SJCRH30 (cell line): ENCODE results near the gene C17orf78. TPM values are rescaled to one million over a fixed set of nuclear protein-coding genes. Genes with fewer than 3 reads are reported as not detected.
"Not testable (repeated sequence)": the region's sequence is repeated elsewhere in the genome, so short reads cannot be mapped to it uniquely, and the experiment has no call there.

Experiments
- DNase-seq, 2 experiments: peaks; one replicate each; pipeline ENCODE4 v3.0.0-alpha.2; 2015 to 2020
- H3K27ac ChIP-seq: fragments of 250-450 bp; sonication (Bioruptor Pico); 2 replicates; pipeline ENCODE4 v1.5.1; 2020; ENCODE audit warnings: mild to moderate bottlenecking, moderate library complexity
- H3K27me3 ChIP-seq: fragments of 250-450 bp; sonication (Bioruptor Pico); 2 replicates; pipeline ENCODE4 v1.5.1; 2020; ENCODE audit warnings: mild to moderate bottlenecking, moderate library complexity
- H3K36me3 ChIP-seq: fragments of 250-450 bp; sonication (Bioruptor Pico); 2 replicates; pipeline ENCODE4 v1.5.1; 2020; ENCODE audit warnings: mild to moderate bottlenecking, moderate library complexity
- H3K4me1 ChIP-seq: fragments of 250-450 bp; sonication (Bioruptor Pico); 2 replicates; pipeline ENCODE4 v1.5.1; 2020; ENCODE audit warnings: mild to moderate bottlenecking, moderate library complexity
- H3K4me3 ChIP-seq: fragments of 250-450 bp; sonication (Bioruptor Pico); 2 replicates; pipeline ENCODE4 v1.5.1; 2020; ENCODE audit warnings: mild to moderate bottlenecking, moderate library complexity
- H3K9me3 ChIP-seq: fragments of 250-450 bp; sonication (Bioruptor Pico); replicated peaks from 2 replicates; pipeline ENCODE4 v1.5.1; 2020; ENCODE audit warnings: mild to moderate bottlenecking, moderate library complexity
- total RNA-seq: library from RNA; depleted of rRNA; stranded (reverse); fragments of >200 nt; shearing (Covaris generic); gene quantifications from 2 replicates; pipeline ENCODE4 v1.2.3, GENCODE V29; 2014

The C17orf78 gene
- total RNA-seq, 1 experiment from 2014 or later, result not detected

DNA sequence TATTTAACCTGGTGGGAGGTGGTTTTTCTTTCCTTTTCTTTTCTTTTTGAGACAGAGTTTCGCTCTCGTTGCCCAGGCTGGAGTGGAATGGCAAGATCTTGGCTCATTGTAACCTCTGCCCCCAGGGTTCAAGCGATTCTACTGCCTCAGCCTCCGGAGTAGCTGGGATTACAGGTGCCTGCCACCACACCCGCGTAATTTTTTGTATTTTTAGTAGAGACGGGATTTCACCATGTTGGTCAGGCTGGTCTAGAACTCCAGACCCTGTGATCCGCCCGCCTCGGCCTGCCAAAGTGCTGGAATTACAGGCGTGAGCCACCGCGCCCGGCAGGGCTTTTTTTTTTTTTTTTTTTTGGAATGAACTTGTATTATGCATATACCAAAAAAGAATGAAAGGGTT lies 29.7 kb downstream of the C17orf78 start:
- not testable (repeated sequence) for H3K9me3 ChIP-seq, DNase-seq

DNA sequence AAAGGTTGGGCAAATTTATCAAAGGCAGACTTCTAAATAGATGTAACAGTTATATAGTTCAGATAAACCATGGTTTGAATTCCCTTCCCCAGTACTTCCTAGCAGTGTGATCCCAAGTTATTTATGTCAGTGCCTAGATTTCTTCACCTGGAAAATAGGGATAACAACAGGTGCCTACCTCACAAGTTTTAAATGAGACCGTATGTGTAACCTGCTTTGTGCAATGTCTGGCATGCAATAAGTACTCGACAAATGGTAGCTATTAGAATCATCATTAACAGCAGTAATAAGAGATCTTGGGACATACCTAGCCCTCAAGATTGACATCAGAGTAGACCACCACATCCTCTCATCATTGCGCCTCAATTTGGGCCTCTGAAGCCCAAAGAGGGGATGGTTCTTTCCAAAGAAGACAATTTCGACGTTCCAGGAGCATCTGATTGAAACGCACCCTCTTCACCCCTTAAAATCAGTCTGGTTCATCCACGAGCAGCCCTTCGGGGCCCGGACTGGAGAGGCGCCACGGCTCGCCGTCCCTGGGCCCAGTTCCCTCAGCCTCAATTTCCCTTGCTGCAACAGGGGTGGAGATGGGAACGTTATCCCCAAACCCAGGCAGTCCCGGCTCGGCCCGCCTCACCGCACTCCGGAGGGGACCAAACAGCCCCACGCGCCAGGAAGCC lies 30.3 kb downstream of the C17orf78 start:
- Histone ChIP-seq H3K9me3 (no peaks in the 10 kb centered on the region), H3K4me1 (peaks cover 7% of the 10 kb centered on the region), H3K36me3 (no peaks in the 10 kb centered on the region; the same call in none of the 2 replicates), H3K27ac (peak overlapping the region; percentile 75), H3K4me3 (peak overlapping the region; percentile 95), H3K27me3 (no peaks in the 10 kb centered on the region)
- DNase-seq, result no peak

More for the DNA sequence above, 29.7 kb downstream of the C17orf78 start:
- H3K27me3 ChIP-seq, H3K27ac ChIP-seq, H3K4me1 ChIP-seq, H3K36me3 ChIP-seq: not testable (repeated sequence)
- peak overlapping the region; percentile 95 for H3K4me3 ChIP-seq

DNA sequence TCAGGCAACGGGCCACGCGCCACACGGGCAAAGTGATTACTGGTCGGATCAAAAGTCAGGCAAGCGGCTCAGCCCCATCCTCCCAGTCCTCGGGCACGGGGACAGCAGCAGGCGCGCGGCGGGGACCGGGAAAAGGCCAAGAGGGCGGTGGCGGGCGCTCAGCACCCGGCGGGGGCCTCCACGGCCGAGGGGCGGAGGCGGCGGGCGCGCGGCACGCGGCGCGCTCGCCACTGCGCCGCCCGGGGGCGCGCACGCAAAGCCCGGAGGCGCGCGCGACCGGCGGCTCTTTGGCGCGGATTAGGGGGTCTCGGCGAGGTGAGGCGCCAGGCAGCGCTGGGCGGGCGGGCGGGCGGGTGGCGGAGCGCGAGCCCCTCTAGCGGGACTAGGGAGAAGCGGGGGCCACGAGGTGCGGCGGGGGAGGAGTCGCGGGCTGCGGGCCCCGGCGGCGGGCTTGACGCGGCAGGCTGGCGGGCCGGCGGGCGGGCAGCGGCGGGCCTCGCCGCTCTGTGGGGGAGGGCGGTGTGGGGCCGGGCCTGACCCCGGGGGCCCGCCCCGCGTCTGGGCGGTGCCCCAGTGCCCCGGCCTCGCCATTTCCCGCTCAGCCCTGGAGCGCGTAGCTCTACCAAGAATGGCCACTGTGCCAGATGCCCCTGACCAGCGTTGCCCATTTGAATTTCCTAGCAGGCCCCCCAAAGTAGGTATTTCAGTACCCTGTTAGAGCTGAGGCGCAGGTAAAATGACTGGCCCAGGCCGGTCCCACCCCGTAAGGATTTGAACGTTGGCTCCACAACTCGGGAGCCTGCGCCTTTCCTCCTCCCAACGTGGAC lies 31.1 kb downstream of the C17orf78 start, which contains the start of the genes ACACA and TADA2A:
TSS of gene ACACA (minus strand) at position 202 of the 827 bp plus-strand sequence. CDS start 537 bp downstream, outside the sequence.
TSS of gene TADA2A (plus strand) at position 252 of the 827 bp plus-strand sequence. CDS start 4,480 bp downstream, outside the sequence.
- peaks cover 7% of the 10 kb centered on the region for H3K4me1 ChIP-seq
- H3K27ac ChIP-seq, result peak within 1 kb of the TSS; percentile 96
- peak; percentile 84 to 89 for DNase-seq
- H3K4me3 ChIP-seq, result peak within 1 kb of the TSS; percentile 95
- peaks cover 5% of the 10 kb centered on the region for H3K36me3 ChIP-seq
- no peaks in the 10 kb centered on the region for H3K27me3 ChIP-seq
- H3K9me3 ChIP-seq, result no peaks in the 10 kb centered on the region

DNA sequence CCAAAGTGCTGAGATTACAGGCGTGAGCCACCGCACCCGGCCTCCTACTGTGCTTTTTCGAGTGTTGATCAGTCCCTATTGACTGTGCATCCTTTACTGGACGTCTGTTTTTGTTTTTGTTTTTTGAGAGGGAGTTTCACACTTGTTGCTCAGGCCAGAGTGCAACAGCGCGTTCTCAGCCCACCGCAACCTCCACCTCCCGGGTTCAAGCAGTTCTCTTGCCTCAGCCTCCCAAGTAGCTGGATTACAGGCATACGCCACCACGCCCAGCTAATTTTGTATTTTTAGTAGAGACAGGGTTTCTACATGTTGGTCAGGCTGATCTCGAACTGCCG lies 32.3 kb downstream of the C17orf78 start:
- not testable (repeated sequence) for H3K27me3 ChIP-seq, H3K9me3 ChIP-seq, DNase-seq, H3K4me1 ChIP-seq, H3K27ac ChIP-seq
- H3K4me3 ChIP-seq, result peak overlapping the region; percentile 95
- peaks cover 14% of the 10 kb centered on the region for H3K36me3 ChIP-seq

DNA sequence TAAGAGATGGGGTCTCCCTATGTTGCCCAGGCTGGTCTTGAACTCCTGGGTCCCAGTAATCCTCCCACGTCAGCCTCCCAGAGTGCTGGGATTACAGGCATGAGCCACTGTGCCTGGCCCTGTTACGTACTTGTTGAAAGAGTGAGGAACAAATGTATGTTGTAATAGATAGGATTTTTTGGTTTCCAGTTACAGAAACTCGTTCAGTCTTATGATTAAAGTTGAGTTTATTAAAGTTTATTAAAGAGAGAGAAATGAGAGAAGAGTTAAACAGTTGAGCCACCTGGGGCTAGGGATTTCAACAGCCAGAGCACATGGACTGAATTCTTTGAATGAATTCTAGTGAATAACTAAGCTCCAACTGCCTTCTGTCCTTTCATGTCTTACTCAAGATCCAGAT lies 34.6 kb downstream of the C17orf78 start:
- no peak overlapping the region for H3K4me3 ChIP-seq
- no peaks in the 10 kb centered on the region for H3K9me3 ChIP-seq
- peaks cover 36% of the 10 kb centered on the region for H3K36me3 ChIP-seq
- no peak for DNase-seq
- H3K27ac ChIP-seq, result no peak overlapping the region
- no peaks in the 10 kb centered on the region for H3K27me3 ChIP-seq
- peaks cover 2% of the 10 kb centered on the region for H3K4me1 ChIP-seq

DNA sequence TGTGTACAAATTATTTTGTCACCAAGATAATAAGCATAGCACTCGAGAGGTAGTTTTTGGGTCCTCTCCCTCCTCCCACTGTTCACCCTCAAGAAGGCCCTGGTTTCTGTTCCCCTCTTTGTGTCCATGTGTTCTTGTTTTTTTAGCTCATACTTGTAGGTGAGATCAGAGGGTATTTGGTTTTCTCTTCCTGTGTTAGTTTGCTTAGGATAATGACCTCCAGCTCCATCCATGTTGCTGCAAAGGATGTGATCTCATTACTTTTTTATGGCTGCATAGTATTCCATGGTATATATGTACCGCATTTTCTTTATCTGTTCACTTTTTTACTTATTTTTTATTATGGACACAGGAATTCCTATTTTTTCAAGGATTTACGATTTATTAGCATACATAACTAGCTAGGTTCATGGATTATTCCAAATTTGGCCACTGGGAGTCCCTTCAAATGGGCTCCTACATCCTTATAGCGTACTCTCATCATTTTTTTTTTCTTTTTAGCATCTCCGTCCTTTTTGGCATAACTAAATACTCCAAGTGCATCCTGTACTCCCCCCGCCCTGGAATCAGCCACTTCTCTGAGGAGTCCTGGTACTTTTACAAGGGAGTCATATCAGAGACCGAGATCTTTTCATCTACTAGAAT lies 38.2 kb downstream of the C17orf78 start:
- DNase-seq, result no peak
- Histone ChIP-seq H3K4me1 (no peaks in the 10 kb centered on the region), H3K27ac (no peak overlapping the region), H3K4me3 (no peak overlapping the region), H3K9me3 (no peaks in the 10 kb centered on the region), H3K27me3 (no peaks in the 10 kb centered on the region), H3K36me3 (peaks cover 55% of the 10 kb centered on the region)

DNA sequence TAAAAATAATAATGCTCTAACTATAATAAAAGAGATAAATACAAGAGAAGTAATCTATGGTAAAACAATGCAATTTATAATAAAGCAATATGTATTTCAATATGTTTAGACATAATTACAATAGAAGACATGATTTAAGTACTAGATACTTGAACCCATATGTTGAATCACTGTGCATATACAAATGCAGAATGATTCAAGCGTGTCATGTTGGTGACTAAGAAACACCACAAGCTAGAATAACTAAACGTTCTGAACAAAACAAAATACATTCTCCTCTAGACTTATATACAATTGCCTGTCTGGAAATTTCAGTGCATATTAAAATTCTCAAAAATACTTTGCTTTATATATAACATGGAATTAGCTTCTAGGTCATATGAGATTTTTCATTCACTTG lies 42.1 kb downstream of the C17orf78 start:
- H3K36me3 ChIP-seq, result peaks cover 62% of the 10 kb centered on the region
- no peaks in the 10 kb centered on the region for H3K9me3 ChIP-seq
- H3K4me1 ChIP-seq, result no peaks in the 10 kb centered on the region; the same call in 1 of the 2 replicates
- DNase-seq, result no peak
- H3K27ac ChIP-seq, result no peak overlapping the region
- no peaks in the 10 kb centered on the region for H3K27me3 ChIP-seq
- no peak overlapping the region for H3K4me3 ChIP-seq

DNA sequence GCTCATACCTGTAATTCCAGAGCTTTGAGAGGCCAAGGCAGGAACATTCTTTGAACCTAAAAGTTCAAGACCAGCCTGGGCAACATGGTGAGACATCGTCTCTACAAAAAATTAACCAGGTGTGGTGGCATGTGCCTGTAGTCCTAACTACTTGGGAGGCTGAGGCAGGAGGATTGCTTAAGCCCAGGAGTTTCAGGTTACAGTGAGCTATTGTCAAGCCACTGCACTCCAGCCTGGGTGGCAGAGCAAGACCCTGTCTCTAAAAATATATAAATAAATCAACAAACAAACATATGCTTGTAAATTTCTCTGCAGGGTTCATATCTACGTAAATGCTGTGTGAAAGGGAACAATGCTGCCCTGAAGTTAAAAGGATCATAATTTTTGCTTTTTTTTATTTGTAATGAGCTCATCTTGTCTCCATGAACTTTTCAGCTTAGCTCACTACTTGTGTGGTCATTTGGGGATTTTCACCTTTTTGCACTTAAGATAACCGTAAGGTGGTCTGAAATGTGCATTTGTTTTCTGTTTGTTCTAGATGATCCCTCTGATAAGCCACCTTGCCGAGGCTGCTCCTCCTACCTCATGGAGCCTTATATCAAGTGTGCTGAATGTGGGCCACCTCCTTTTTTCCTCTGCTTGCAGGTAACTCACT lies 47.3 kb downstream of the C17orf78 start:
- DNase-seq, result peak in 1 of 2 experiments; percentile 33
- no peak overlapping the region for H3K4me3 ChIP-seq
- H3K4me1 ChIP-seq, result no peaks in the 10 kb centered on the region; the same call in 1 of the 2 replicates
- H3K36me3 ChIP-seq, result peaks cover 51% of the 10 kb centered on the region
- H3K9me3 ChIP-seq, result no peaks in the 10 kb centered on the region
- no peak overlapping the region for H3K27ac ChIP-seq
- H3K27me3 ChIP-seq, result no peaks in the 10 kb centered on the region

DNA sequence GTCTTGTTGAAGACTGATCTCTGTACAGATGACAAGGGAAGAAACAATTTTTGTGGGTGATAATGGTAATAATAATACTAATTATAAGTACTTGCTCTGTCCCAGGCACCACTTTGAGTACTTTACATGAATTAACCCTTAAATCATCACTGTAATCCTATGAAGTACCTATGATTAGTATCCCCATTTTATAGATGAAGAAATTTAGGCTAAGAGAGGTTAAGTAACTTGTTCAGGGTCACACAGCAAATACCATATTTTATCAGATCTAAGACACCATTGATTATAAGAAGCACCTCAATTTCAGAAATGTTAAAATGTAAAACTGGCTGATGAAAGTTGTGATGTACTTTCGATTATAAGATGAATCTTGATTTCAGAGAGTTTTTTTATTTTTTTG lies 49.5 kb downstream of the C17orf78 start:
- no peak overlapping the region for H3K4me3 ChIP-seq
- no peaks in the 10 kb centered on the region for H3K27me3 ChIP-seq
- H3K4me1 ChIP-seq, result no peaks in the 10 kb centered on the region; the same call in 1 of the 2 replicates
- DNase-seq, result no peak
- no peak overlapping the region for H3K27ac ChIP-seq
- H3K36me3 ChIP-seq, result peaks cover 41% of the 10 kb centered on the region
- no peaks in the 10 kb centered on the region for H3K9me3 ChIP-seq

DNA sequence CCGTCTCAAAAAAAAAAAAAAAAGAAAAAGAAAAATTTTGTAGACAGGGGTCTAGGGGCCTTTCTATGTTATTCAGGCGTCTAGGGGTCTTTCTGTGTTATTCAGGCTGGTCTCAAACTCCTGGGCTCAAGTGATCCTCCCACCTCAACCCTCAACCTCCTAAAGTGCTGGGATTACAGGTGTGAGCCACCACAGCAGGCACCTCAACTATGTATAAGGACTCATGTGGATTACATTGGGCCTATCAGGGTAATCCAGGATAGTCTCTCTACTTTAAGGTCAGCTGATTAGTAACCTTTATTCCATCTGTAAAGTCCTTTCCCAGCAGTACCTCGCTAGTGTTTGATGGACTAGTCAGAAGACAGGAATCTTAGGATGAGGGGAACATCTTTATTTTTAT lies 53.3 kb downstream of the C17orf78 start:
- no peak overlapping the region for H3K27ac ChIP-seq
- H3K36me3 ChIP-seq, result peaks cover 49% of the 10 kb centered on the region
- no peaks in the 10 kb centered on the region for H3K4me1 ChIP-seq
- H3K27me3 ChIP-seq, result no peaks in the 10 kb centered on the region
- H3K9me3 ChIP-seq, result no peaks in the 10 kb centered on the region
- H3K4me3 ChIP-seq, result no peak overlapping the region
- no peak for DNase-seq

DNA sequence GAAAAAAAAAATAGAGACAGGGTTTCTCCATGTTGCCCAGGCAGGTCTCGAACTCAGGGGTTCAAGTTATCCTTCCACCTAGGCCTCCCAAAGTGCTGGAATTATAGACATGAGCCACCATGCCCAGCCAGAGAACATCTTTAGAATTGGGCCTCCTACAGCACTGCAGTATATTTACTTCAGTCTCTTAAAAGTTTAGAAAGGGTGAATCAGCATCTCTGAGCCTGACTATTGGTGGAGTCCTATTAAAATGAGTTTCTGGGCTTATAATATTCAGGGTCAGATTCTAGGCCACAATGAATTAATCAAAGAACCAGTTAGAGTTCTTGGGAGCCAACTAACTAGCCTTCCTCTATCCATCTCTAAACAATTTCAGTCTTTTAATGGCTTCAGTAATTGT lies 53.7 kb downstream of the C17orf78 start:
- Histone ChIP-seq H3K27me3 (no peaks in the 10 kb centered on the region), H3K4me3 (no peak overlapping the region), H3K4me1 (no peaks in the 10 kb centered on the region), H3K36me3 (peaks cover 47% of the 10 kb centered on the region), H3K9me3 (no peaks in the 10 kb centered on the region), H3K27ac (no peak overlapping the region)
- no peak for DNase-seq

DNA sequence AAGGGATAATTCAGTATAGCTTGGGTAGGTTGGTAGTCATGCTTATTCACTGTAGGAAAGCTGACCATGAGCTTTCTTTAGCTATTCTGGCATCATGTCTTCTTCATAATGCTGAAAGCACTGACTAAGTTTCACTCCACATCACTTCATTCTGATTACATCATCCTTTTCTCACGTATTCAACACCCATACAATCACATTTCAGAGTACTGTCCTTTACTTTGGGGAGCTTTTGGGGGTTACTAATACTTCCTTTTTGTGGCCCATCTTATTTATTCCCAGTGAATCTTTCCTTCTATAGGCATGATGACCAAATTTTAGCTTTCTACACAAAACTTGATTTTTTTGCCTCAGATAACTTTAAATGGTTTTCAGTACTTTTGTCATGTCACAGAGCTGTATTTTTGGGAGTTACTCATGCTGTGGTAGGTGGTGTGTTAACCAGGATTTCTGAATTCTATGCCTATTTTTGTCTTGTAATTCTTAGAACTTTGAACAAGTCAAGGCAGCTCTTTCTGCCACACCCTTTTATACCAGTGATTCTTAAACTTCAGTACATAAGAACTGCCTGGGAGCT lies 54.4 kb downstream of the C17orf78 start:
- no peak overlapping the region for H3K27ac ChIP-seq
- no peaks in the 10 kb centered on the region for H3K9me3 ChIP-seq
- no peak overlapping the region for H3K4me3 ChIP-seq
- no peaks in the 10 kb centered on the region for H3K4me1 ChIP-seq
- peaks cover 44% of the 10 kb centered on the region for H3K36me3 ChIP-seq
- DNase-seq, result no peak
- no peaks in the 10 kb centered on the region for H3K27me3 ChIP-seq

DNA sequence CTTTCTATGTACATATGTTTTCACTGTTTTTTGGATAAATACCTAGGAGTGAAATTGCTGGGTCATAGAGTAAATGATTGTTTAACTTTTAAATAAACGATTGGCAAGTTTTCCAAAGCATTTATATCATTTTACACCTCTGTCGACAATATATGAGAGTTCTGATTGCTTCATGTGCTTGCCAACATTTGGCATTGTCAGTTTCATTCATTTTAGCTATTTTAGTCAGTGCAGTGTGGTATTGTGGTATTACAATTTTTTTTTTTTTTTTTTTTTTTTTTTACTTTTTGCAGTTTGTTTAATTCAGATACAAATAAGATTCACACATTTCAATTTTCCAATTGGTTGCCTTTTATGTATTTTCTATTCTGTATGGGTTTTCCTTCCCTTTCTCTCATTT lies 56.9 kb downstream of the C17orf78 start:
- H3K9me3 ChIP-seq, result no peaks in the 10 kb centered on the region
- no peak for DNase-seq
- no peaks in the 10 kb centered on the region for H3K4me1 ChIP-seq
- no peak overlapping the region for H3K27ac ChIP-seq
- peaks cover 30% of the 10 kb centered on the region for H3K36me3 ChIP-seq
- H3K27me3 ChIP-seq, result no peaks in the 10 kb centered on the region
- H3K4me3 ChIP-seq, result no peak overlapping the region

DNA sequence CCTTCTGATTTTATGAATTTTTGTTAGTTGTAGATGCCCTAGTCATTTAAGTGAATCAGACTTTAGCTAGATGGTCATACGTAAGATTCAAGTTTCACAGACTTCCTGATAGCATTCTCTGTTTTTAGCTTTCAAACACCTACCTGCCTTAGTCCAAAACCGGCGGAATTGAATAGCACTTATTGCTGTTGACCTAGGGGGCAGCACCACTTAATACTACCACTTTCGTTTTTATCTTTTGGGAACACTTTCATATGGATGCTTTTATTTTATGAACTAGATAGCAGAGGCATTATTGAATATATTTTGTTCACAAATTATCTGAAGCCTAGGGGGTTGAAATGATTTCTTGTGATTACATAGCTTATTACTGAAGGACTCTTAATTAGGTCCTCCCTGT lies 62.4 kb downstream of the C17orf78 start:
- no peak for DNase-seq
- H3K36me3 ChIP-seq, result peaks cover 55% of the 10 kb centered on the region

More for the DNA sequence above, 62.4 kb downstream of the C17orf78 start:
- no peak overlapping the region for H3K27ac ChIP-seq
- H3K4me1 ChIP-seq, result no peaks in the 10 kb centered on the region
- no peaks in the 10 kb centered on the region for H3K27me3 ChIP-seq
- H3K4me3 ChIP-seq, result no peak overlapping the region
- no peaks in the 10 kb centered on the region for H3K9me3 ChIP-seq
